ENCODE data around the gene BPI.
"Not testable (repeated sequence)": the region's sequence is repeated elsewhere in the genome, so short reads cannot be mapped to it uniquely, and the experiment has no call there.

The BPI gene

GRCh38 chr20:38373898-38374297, 69.9 kb downstream of the BPI start:
- DNase-seq, result no peak

GRCh38 chr20:38377039-38377685, 73.2 kb downstream of the BPI start:
- DNase-seq, result no peak

- not testable (repeated sequence) for DNase-seq
These were observed 73.9 kb downstream of the BPI start for GRCh38 chr20:38377838-38378237.

- no peak for DNase-seq
These were observed 79.2 kb downstream of the BPI start for GRCh38 chr20:38383147-38383546.

GRCh38 chr20:38386004-38386403, 82.0 kb downstream of the BPI start:
- DNase-seq, result no peak

- DNase-seq, result no peak
These were observed 82.9 kb downstream of the BPI start for GRCh38 chr20:38386851-38387250.
